Naive B cell (primary cell): ENCODE measurements around the gene HES4. TPM values are rescaled to one million over a fixed set of nuclear protein-coding genes. Genes with fewer than 3 reads are reported as not detected.

Experiments
- ATAC-seq, 2 donors: fragments of 150-1000 bp; cut with Tn5 transposase; 2 replicates each; pipeline ENCODE4 v1.10.0; 2021; ENCODE audit warnings: low read depth in 2 of 2, mild to moderate bottlenecking in 2 of 2, moderate library complexity in 2 of 2
- DNase-seq: peaks from one replicate; pipeline ENCODE4 v3.0.0; 2022
- H3K27ac Mint-ChIP-seq, 6 donors: one replicate each; pipeline ENCODE4 v1.8.0; 2020 to 2022; ENCODE audit warnings: mild to moderate bottlenecking in 6 of 6, mixed read lengths in 6 of 6, moderate library complexity in 5 of 6, inconsistent platforms in 2 of 6
- H3K27me3 Mint-ChIP-seq, 3 donors: one replicate each; pipeline ENCODE4 v1.8.0; 2021 to 2022; ENCODE audit warnings: mixed read lengths in 3 of 3, mild to moderate bottlenecking in 1 of 3
- H3K36me3 Mint-ChIP-seq, 2 donors: one replicate each; pipeline ENCODE4 v1.8.0; 2020 to 2022; ENCODE audit warnings: mixed read lengths in 2 of 2, inconsistent platforms in 1 of 2, mild to moderate bottlenecking in 1 of 2
- H3K4me1 Mint-ChIP-seq, 3 donors: one replicate each; pipeline ENCODE4 v1.8.0; 2020 to 2022; ENCODE audit warnings: mixed read lengths in 3 of 3, inconsistent platforms in 1 of 3, mild to moderate bottlenecking in 1 of 3, moderate library complexity in 1 of 3
- H3K4me3 Mint-ChIP-seq, 8 donors: one replicate each; pipeline ENCODE4 v1.8.0; 2020 to 2022; ENCODE audit warnings: mild to moderate bottlenecking in 8 of 8, mixed read lengths in 8 of 8, moderate library complexity in 8 of 8, inconsistent platforms in 2 of 8
- H3K9me3 Mint-ChIP-seq, 7 donors: one replicate each; pipeline ENCODE4 v1.8.0; 2020 to 2022; ENCODE audit warnings: mixed read lengths in 7 of 7, mild to moderate bottlenecking in 5 of 7, inconsistent platforms in 2 of 7, moderate library complexity in 1 of 7
- polyA plus RNA-seq, 6 donors: library from polyadenylated mRNA; unstranded; fragments of 300-500 nt; fragmentation: Illumina TruSeq; gene quantifications; one replicate each; pipeline ENCODE4 v1.2.3, GENCODE V29; 2021; ENCODE audit warnings: low read depth in 6 of 6

Gene HES4
- polyA plus RNA-seq, 6 donors from 2014 or later: 0.45 to 0.64 TPM; not detected in 4

DNA sequence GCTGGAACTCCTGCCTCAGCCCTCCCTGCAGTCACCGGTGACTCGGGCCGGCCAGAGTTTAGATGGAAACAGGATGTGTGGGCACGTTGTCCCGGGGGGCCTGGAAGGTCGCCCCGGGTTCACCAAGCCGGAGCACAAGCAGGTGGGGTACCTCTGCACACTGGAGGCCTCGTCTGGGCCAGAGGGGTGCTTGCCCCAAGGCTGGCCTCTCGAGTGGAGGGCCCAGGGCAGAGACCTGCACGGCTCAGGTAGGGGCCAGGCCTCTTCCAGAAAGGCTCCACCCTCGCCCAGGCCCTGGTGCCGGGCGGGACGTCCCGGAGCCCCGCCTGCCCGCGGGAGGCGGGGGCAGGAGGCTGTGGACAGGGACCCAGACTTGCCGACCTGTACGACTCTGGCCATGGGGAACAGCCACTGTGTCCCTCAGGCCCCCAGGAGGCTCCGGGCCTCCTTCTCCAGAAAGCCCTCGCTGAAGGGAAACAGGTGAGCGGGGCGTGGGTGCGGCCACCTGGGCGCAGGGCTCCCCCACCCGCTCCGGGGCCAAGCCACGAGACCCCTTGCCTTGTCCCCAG, 33.7 kb downstream of the HES4 start, which contains the start of gene PLEKHN1:
Gene PLEKHN1 (plus strand): TSS at position 348 of the 569 bp plus-strand sequence. CDS start 50 bp downstream, at position 398.
- Mint-ChIP-seq H3K4me1 (peaks cover 3 to 4% (median 4%) of the 10 kb centered on the region in 3 donors), H3K27ac (peak within 1 kb of the TSS in 1 of 6 donors; percentile 7), H3K9me3 (no peaks in the 10 kb centered on the region), H3K27me3 (peaks cover 18 to 20% (median 20%) of the 10 kb centered on the region in 3 donors), H3K36me3 (no peaks in the 10 kb centered on the region), H3K4me3 (peak within 1 kb of the TSS; percentile 69 to 89 (median 80))
- ATAC-seq (peak; percentile 36 to 41), DNase-seq (no peak)

- Mint-ChIP-seq H3K27me3 (peaks cover 18 to 20% (median 20%) of the 10 kb centered on the region in 3 donors), H3K36me3 (no peaks in the 10 kb centered on the region), H3K4me1 (peaks cover 3 to 4% (median 4%) of the 10 kb centered on the region in 3 donors), H3K27ac (peak overlapping the region in 1 of 6 donors; percentile 7), H3K9me3 (no peaks in the 10 kb centered on the region), H3K4me3 (peak overlapping the region in 5 of 8 donors; percentile 62 to 80 (median 70))
- DNase-seq (no peak), ATAC-seq (no peak)
Observed at GRCh38 chr1:965526-966134, 34.3 kb downstream of the HES4 start.

DNA sequence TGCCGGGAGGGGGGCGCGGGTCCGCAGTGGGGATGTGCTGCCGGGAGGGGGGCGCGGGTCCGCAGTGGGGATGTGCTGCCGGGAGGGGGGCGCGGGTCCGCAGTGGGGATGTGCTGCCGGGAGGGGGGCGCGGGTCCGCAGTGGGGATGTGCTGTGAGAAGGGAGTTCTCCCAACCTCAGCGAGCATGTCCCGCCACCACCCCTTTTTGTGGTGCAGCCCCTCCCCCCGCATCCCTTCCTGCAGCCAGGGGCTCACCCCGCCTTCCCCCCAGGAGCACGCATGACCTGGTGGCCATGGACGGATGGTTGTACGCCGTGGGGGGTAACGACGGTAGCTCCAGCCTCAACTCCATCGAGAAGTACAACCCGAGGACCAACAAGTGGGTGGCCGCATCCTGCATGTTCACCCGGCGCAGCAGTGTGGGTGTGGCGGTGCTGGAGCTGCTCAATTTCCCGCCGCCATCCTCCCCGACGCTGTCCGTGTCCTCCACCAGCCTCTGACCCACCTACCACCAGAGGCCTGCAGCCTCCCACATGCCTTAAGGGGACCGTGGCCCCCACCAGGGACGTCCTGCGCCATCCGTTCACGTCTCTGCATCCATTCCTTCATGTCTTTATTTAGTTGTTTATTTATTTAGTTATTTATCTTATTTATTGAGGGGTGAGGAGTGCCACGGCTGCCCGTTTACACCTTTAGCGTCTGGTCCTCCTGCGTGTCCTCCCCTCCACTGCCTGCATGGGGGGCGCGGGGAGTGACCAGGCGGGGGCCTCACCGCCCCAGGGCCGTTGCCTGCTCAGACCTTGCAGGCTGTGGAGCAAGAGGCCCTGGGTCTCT, 35.0 kb downstream of the HES4 start:
- H3K4me1 Mint-ChIP-seq: peaks cover 4 to 7% (median 4%) of the 10 kb centered on the region in 3 donors
- ATAC-seq (no peak), DNase-seq (no peak)
- peak overlapping the region in 6 of 8 donors; percentile 47 to 80 (median 66) for H3K4me3 Mint-ChIP-seq
- H3K36me3 Mint-ChIP-seq: no peaks in the 10 kb centered on the region
- no peaks in the 10 kb centered on the region for H3K9me3 Mint-ChIP-seq
- H3K27ac Mint-ChIP-seq: peak overlapping the region in 1 of 6 donors; percentile 42
- H3K27me3 Mint-ChIP-seq: peaks cover 17 to 19% (median 18%) of the 10 kb centered on the region in 3 donors

DNA sequence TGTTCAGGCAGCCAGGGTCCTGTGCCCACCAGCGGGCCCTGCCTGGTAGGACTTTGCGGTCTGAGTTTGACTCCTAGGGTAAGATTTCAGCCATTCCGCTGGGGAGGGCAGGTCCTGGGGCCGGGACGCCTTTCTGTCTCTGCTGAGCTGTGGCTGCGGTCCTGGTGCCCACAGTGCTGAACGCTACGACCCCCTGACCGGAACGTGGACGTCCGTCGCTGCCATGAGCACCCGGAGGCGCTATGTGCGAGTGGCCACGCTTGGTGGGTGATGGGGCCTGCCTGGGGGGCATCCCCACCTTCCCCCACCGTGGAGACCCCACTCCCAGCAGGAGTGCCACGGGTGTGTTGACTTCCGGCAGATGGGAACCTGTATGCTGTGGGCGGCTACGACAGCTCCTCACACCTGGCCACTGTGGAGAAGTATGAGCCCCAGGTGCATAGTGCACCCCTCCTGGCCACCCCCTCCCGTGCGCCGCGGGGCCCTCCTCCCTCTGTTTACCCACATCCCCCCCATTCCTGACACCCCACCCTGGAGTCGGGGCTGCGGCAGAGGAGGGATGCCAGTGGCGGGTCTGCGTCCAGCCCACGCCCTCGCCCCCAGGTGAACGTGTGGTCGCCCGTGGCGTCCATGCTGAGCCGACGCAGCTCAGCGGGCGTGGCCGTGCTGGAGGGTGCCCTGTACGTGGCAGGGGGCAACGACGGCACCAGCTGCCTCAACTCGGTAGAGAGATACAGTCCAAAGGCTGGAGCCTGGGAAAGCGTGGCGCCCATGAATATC, 36.0 kb downstream of the HES4 start:
- ATAC-seq: no peak
- no peak overlapping the region for H3K27ac Mint-ChIP-seq

DNA sequence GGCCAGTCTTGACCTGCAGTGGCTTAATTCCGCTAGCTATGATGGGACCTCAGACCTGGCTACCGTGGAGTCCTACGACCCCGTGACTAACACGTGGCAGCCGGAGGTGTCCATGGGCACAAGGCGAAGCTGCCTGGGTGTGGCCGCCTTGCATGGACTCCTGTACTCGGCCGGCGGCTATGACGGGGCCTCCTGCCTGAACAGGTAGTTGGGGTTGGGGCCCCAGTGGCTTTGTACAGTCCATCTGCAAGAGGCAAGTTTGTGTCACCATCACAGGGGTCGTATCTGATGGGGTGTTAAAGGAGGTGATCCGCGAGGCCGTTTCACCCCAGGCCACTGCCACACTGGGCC, 36.6 kb downstream of the HES4 start:
- Mint-ChIP-seq H3K27me3 (peaks cover under 1 to 3% (median 2%) of the 10 kb centered on the region in 3 donors), H3K27ac (peak overlapping the region in 1 of 6 donors; percentile 42), H3K36me3 (no peaks in the 10 kb centered on the region), H3K9me3 (no peaks in the 10 kb centered on the region), H3K4me3 (peak overlapping the region in 4 of 8 donors; percentile 15 to 78 (median 44)), H3K4me1 (peaks cover 4 to 11% (median 5%) of the 10 kb centered on the region in 3 donors)
- ATAC-seq: no peak
- no peak for DNase-seq

More for the DNA sequence above, 36.0 kb downstream of the HES4 start:
- Mint-ChIP-seq H3K27me3 (peaks cover 7 to 9% (median 9%) of the 10 kb centered on the region in 3 donors), H3K36me3 (no peaks in the 10 kb centered on the region), H3K4me1 (peaks cover 0 to 7% (median 4%) of the 10 kb centered on the region in 3 donors), H3K9me3 (no peaks in the 10 kb centered on the region), H3K4me3 (peak overlapping the region in 4 of 8 donors; percentile 15 to 78 (median 38))
- DNase-seq: no peak

- Mint-ChIP-seq H3K4me3 (peak overlapping the region in 7 of 8 donors; percentile 25 to 86 (median 77)), H3K27me3 (no peaks in the 10 kb centered on the region), H3K9me3 (no peaks in the 10 kb centered on the region), H3K27ac (peak overlapping the region in 2 of 6 donors; percentile 33), H3K36me3 (peaks cover 0 to 2% of the 10 kb centered on the region in 2 donors), H3K4me1 (peaks cover 8 to 16% (median 8%) of the 10 kb centered on the region in 3 donors)
- DNase-seq (no peak), ATAC-seq (no peak)
Observed at GRCh38 chr1:962381-963300, 37.3 kb downstream of the HES4 start.

DNA sequence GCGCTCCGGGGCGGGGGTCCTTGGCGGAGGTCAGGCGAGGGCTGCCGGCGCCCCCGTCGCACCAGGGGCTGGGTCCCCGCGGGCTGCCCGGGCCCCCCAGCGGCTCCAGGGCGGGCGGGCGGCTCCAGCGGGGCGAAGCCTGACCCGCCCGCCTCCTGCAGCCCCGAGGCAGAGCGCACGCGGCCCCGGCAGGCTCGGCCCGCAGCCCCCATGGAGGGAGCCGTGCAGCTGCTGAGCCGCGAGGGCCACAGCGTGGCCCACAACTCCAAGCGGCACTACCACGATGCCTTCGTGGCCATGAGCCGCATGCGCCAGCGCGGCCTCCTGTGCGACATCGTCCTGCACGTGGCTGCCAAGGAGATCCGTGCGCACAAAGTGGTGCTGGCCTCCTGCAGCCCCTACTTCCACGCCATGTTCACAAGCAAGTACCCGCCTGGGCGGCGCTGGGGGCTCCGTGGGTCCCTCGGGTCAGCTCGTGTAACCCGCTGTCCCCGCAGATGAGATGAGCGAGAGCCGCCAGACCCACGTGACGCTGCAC, 38.7 kb downstream of the HES4 start:
- no peaks in the 10 kb centered on the region for H3K9me3 Mint-ChIP-seq
- H3K36me3 Mint-ChIP-seq: peaks cover 0 to 5% of the 10 kb centered on the region in 2 donors
- no peaks in the 10 kb centered on the region for H3K27me3 Mint-ChIP-seq
- no peak for ATAC-seq
- peak overlapping the region; percentile 56 to 82 (median 76) for H3K4me3 Mint-ChIP-seq
- peaks cover 12 to 26% (median 19%) of the 10 kb centered on the region in 3 donors for H3K4me1 Mint-ChIP-seq
- no peak for DNase-seq
- peak overlapping the region in 1 of 6 donors; percentile 12 for H3K27ac Mint-ChIP-seq

DNA sequence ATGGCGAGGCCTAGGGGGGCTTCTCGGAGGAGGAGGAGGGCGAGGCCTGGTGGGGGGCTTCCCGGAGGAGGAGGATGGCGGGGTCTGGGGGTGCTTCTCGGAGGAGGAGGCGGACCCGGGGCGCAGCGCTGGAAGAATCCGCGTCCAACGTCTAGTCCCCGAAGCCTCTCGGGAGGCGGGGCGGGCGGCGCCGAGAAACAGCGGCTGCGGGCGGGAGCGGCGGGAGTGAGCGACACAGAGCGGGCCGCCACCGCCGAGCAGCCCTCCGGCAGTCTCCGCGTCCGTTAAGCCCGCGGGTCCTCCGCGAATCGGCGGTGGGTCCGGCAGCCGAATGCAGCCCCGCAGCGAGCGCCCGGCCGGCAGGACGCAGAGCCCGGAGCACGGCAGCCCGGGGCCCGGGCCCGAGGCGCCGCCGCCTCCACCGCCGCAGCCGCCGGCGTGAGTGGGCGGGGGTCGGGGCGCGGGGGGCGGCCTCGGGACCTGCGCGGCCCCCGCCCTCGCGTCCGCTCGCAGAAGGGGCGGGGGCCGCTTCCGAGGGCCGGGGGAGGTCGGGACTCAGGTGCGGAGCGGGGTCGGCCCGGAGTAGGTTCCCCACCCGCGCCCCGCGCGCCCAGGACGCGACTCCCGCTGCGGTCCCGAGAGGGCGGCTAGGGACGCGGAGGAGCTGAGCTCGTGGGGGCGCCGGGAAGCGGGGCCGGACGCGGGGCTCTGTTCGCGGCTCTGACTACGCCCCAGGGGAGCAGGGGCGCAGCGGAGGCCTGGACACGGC, 39.4 kb downstream of the HES4 start, which contains the start of gene KLHL17:
Gene KLHL17 (plus strand): TSS at position 222 of the 769 bp plus-strand sequence. CDS start 110 bp downstream, at position 332.
- peak within 1 kb of the TSS; percentile 77 to 95 (median 91) for H3K4me3 Mint-ChIP-seq
- ATAC-seq: peak; percentile 56 to 57
- H3K36me3 Mint-ChIP-seq: peaks cover 0 to 6% of the 10 kb centered on the region in 2 donors
- no peaks in the 10 kb centered on the region for H3K27me3 Mint-ChIP-seq
- DNase-seq: peak; percentile 71
- peak within 1 kb of the TSS in 4 of 6 donors; percentile 34 to 81 (median 57) for H3K27ac Mint-ChIP-seq
- no peaks in the 10 kb centered on the region for H3K9me3 Mint-ChIP-seq
- peaks cover 17 to 31% (median 19%) of the 10 kb centered on the region in 3 donors for H3K4me1 Mint-ChIP-seq

- peaks cover 0 to 13% of the 10 kb centered on the region in 2 donors for H3K36me3 Mint-ChIP-seq
- H3K4me3 Mint-ChIP-seq: peak overlapping the region; percentile 77 to 95 (median 90)
- no peaks in the 10 kb centered on the region for H3K27me3 Mint-ChIP-seq
- H3K4me1 Mint-ChIP-seq: peaks cover 23 to 34% (median 26%) of the 10 kb centered on the region in 3 donors
- ATAC-seq: no peak
- DNase-seq: no peak
- peak overlapping the region in 3 of 6 donors; percentile 34 to 81 (median 65) for H3K27ac Mint-ChIP-seq
- no peaks in the 10 kb centered on the region for H3K9me3 Mint-ChIP-seq
Observed at GRCh38 chr1:959731-960362, 40.0 kb downstream of the HES4 start.

GRCh38 chr1:958823-959730, 40.8 kb downstream of the HES4 start, which contains the start of gene NOC2L:
Gene NOC2L, minus strand, starts transcription at chr1:959256. Its CDS starts 16 bp downstream, at chr1:959240.
- Mint-ChIP-seq H3K36me3 (peaks cover 0 to 14% of the 10 kb centered on the region in 2 donors), H3K4me1 (peaks cover 23 to 34% (median 26%) of the 10 kb centered on the region in 3 donors), H3K9me3 (no peaks in the 10 kb centered on the region), H3K4me3 (peak within 1 kb of the TSS; percentile 77 to 95 (median 91)), H3K27ac (peak within 1 kb of the TSS in 5 of 6 donors; percentile 66 to 92 (median 92)), H3K27me3 (no peaks in the 10 kb centered on the region)
- DNase-seq (peak; percentile 88), ATAC-seq (peak; percentile 84 to 87)
